ENCODE results near the gene SCAND1. TPM values are rescaled to one million over a fixed set of nuclear protein-coding genes. Genes with fewer than 3 reads are reported as not detected.
A peak's percentile ranks its signal among the peaks of the same experiment; 100 is the strongest.

Gene SCAND1
- total RNA-seq, 1 experiment from 2014 or later = 56.6 TPM

DNA sequence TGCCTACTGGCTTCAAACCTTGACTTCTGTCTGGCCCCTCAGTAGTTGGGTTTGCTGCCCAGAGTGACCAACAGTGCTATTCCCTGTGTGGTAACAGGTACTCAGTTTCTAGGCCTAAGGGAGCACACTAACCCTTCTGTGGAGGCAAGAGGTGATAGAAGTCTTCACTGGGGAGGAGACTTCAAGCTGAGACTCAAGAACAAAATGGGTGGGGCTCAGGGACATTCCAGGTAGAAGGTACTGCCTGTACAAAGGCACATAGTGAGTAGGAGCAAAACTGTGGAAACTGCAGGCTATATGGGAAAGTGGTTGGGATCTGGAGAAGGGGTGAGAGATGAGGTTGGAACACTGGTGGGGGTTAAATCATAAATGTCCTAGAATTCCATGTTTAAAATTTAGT, 2.3 kb upstream of the SCAND1 start:
- no peaks in the 10 kb centered on the region for H3K9me2 ChIP-seq (ENCODE audit: insufficient read depth)
- ChIA-PET CTCF (interaction anchor here (0.7 to 1.5 kb wide), 2 partner anchors 35 to 371 kb away, joined by 3 to 4 read pairs; no protein-coding TSS in a partner anchor), POLR2A (ENCODE audit: unreplicated experiment) (no interaction called here)
- no peaks in the 10 kb centered on the region for H3K9me3 ChIP-seq (ENCODE audit: insufficient read depth, low read depth)
- H3F3A ChIP-seq (ENCODE audit: insufficient read depth, low read depth) = peaks cover 33% of the 10 kb centered on the region
- H3K4me3 ChIP-seq = no peak overlapping the region
- no peak overlapping the region for H2AFZ ChIP-seq
- intact Hi-C loops (cut with micrococcal nuclease; ENCODE audit: unreplicated experiment) = loop anchor here (10.0 kb wide), 1 partner anchor 492 kb away; no protein-coding TSS in a partner anchor
- peaks cover 29% of the 10 kb centered on the region for H3K79me2 ChIP-seq (ENCODE audit: low read depth)
- BruUV-seq (replicated peaks) = no TSS peak
- no peaks in the 10 kb centered on the region for H3K36me3 ChIP-seq (ENCODE audit: low read depth)
- DNase-seq = no peak
- peaks cover 10% of the 10 kb centered on the region; the same call in 1 of the 2 replicates for H4K20me1 ChIP-seq (ENCODE audit: insufficient read depth)
- TF ChIP-seq CTCF (conservative IDR thresholded peaks at IDR 0.05) = no peak
- TF ChIP-seq EZH2 (IDR thresholded peaks at IDR 0.05; ENCODE audit: low read depth) = no peak
- H3K4me2 ChIP-seq = no peak overlapping the region
- H3K4me1 ChIP-seq (replicated peaks; ENCODE audit: insufficient read depth) = peaks cover 28% of the 10 kb centered on the region
- H3K27ac ChIP-seq = no peak overlapping the region
- no peaks in the 10 kb centered on the region for H3K27me3 ChIP-seq (ENCODE audit: insufficient read depth, low read depth)

- POLR2A ChIA-PET (ENCODE audit: unreplicated experiment) = interaction anchor here (0.5 to 1.9 kb wide), 8 partner anchors 22 to 500 kb away, joined by 3 to 46 read pairs (median 4); partner anchors contain the start of gene RBM39
- TSS peak; percentile 80 for BruUV-seq (replicated peaks)
- DNase-seq = peak in 1 of 2 experiments; percentile 46
Measured at GRCh38 chr20:35954907-35955251, 577 bp upstream of the SCAND1 start.

More at GRCh38 chr20:35954907-35955251, 577 bp upstream of the SCAND1 start:
- H3K79me2 ChIP-seq (ENCODE audit: low read depth) = peaks cover 30% of the 10 kb centered on the region
- H3K9me3 ChIP-seq (ENCODE audit: insufficient read depth, low read depth) = no peaks in the 10 kb centered on the region
- peak overlapping the region; percentile 98 for H2AFZ ChIP-seq
- CTCF ChIA-PET = interaction anchor here (0.5 to 2.4 kb wide), 14 partner anchors 11 to 258 kb away, joined by 3 to 12 read pairs (median 4); partner anchors contain the start of genes PHF20 and RBM39
- H3K4me1 ChIP-seq (replicated peaks; ENCODE audit: insufficient read depth) = peaks cover 28% of the 10 kb centered on the region
- peak overlapping the region; percentile 98 for H3K27ac ChIP-seq
- H3K4me2 ChIP-seq = peak overlapping the region; percentile 95
- no peak for TF ChIP-seq CTCF (conservative IDR thresholded peaks at IDR 0.05)
- H3K27me3 ChIP-seq (ENCODE audit: insufficient read depth, low read depth) = no peaks in the 10 kb centered on the region
- peaks cover 36% of the 10 kb centered on the region for H3F3A ChIP-seq (ENCODE audit: insufficient read depth, low read depth)
- H3K36me3 ChIP-seq (ENCODE audit: low read depth) = no peaks in the 10 kb centered on the region
- intact Hi-C loops (cut with micrococcal nuclease; ENCODE audit: unreplicated experiment) = loop anchor here (1.0 to 10.0 kb wide), 4 partner anchors 38 to 490 kb away; partner anchors contain the start of gene RBM39
- H4K20me1 ChIP-seq (ENCODE audit: insufficient read depth) = peaks cover 10% of the 10 kb centered on the region; the same call in 1 of the 2 replicates
- no peaks in the 10 kb centered on the region for H3K9me2 ChIP-seq (ENCODE audit: insufficient read depth)
- peak overlapping the region; percentile 99 for H3K4me3 ChIP-seq

Measured in PC-9 (cell line).